ENCODE measurements around the gene RASA2.
A peak's percentile ranks its signal among the peaks of the same experiment; 100 is the strongest.
"Not testable (repeated sequence)": the region's sequence is repeated elsewhere in the genome, so short reads cannot be mapped to it uniquely, and the experiment has no call there.

Gene RASA2

DNA sequence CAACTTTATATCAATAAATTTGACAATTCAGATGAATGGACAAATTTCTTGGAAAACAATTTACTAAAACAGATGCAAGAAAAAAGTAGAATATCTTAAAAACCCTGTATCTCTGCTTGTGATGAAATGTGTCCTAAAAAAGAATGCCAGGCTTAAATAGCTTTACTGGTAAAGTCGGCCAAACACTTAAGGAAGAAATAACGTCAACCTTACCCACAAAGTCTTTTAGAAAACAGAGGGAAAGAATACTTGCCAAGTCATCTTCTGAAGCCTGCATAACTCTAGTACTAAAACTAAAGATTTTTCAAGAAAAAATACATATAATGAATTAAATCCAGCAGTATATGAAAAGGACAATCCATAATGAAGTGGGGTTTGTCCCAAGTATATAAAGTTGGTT, 111.1 kb downstream of the RASA2 start:
- DNase-seq: no peak

GRCh38 chr3:141600331-141600730, 113.5 kb downstream of the RASA2 start:
- DNase-seq: no peak

- DNase-seq: no peak
These were observed 115.9 kb downstream of the RASA2 start for GRCh38 chr3:141602706-141603105.

DNA sequence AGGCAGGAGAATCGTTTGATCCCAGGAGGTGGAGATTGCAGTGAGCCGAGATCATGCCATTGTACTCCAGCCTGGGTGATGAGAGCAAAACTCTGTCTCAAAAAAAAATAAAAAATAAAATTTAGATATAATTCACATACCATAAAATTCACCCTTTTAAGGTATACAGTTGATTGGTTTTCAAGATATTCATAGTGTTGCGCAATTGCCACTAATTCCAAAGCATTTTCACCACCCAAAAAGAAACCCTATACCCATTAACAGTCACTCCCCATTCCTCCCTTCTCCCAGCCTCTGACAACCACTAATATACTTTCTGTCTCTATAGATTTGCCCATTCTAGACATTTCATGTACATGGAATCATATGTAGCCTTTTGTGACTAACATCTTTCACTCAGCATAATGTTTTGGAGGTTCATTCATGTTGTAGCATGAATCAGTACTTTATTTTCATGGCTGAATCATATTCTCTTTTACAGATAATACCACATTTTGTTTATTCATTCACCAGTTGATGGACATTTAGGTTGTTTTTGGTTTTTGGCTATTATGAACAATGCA, 116.7 kb downstream of the RASA2 start:
- DNase-seq: no peak

DNA sequence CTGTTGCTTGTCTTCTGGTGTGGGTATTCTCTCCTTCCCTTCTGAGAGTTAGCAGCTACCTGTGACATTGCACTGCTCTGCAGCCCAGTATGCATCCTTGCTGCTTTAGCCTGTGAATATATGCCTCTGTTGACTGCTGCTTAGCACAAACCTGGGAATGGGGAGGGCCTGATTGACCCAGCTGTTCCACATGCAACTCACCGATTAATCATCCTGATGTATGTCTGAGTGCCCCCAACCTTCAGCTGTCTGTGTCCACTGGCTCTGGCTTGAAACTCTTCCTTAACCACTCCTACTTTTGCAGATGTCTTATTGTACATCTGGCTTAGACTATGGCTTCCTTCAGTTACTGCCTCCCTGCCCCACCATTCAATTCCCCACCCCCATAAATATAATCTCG, 119.1 kb downstream of the RASA2 start:
- DNase-seq: no peak

DNA sequence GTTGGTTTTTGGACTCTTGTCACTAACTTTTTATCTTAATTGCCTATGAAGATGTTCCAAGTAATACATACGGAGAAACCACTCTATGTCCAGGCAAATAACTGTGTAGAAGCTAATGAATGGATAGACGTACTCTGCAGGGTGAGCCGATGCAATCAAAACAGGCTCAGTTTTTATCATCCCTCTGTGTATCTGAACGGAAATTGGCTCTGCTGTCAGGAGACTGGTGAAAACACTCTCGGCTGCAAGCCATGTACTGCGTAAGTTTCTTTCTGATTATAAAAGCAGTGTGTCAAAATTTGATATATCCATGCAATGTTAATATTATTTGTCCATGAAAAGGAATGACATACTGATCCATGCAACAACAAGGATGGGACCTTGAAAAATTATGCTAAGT, 121.6 kb downstream of the RASA2 start:
- no peak for DNase-seq

DNA sequence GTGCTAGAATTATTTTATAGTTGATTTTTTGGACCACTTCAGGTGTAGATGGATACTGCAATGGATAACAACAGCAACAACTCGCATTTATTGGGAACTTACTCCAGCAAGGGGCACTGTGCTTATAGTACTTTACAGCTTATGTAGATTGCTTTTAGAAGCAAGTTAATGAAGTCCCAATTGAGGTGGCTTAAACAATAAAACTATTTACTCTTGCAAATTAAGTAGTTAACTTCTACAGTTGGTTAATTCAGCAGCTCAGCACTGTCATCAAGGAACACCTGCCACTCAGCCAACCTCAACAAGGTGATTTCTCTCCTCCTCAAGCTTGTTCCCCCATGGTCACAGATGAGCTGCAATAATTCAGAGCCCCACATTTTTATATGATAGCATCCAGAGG, 124.1 kb downstream of the RASA2 start:
- no peak for DNase-seq

GRCh38 chr3:141618103-141618910, 131.5 kb downstream of the RASA2 start:
- no peak for DNase-seq

DNA sequence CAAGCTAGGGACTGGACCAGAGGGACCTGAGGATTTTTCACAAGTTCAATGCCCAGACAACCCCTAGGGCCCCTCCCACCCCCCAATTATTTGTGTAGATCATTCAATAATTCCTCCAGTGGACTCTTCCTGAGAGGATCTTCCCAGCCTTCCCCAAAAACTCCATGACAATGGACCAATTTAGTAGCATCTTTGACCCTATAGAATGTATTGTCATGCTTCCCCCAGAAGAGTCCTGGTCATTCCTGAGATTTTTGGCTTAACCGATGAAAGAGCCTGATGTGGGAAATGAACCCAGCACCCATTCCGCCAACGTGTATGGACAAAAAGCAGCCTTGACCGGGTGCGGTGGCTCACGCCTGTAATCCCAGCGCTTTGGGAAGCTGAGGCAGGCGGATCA, 132.1 kb downstream of the RASA2 start:
- no peak for DNase-seq

GRCh38 chr3:141619450-141619849, 132.6 kb downstream of the RASA2 start:
- DNase-seq: no peak

GRCh38 chr3:141623691-141624090, 136.9 kb downstream of the RASA2 start:
- DNase-seq: no peak

- no peak for DNase-seq
These were observed 138.7 kb downstream of the RASA2 start for GRCh38 chr3:141625506-141625905.

DNA sequence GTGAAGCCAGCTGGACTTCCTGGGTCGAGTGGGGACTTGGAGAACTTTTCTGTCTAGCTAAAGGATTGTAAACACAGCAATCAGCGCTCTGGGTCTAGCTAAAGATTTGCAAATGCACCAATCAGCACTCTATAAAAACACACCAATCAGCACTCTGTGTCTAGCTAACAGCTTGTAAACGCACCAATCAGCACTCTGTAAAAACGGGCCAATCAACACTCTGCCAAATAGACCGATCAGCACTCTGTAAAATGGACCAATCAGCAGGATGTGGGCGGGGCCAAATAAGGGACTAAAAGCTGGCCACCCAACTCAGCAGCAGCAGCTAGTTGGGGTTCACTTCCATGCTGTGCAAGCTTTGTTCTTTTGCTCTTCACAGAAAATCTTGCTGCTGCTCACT, 141.5 kb downstream of the RASA2 start:
- DNase-seq: not testable (repeated sequence)

DNA sequence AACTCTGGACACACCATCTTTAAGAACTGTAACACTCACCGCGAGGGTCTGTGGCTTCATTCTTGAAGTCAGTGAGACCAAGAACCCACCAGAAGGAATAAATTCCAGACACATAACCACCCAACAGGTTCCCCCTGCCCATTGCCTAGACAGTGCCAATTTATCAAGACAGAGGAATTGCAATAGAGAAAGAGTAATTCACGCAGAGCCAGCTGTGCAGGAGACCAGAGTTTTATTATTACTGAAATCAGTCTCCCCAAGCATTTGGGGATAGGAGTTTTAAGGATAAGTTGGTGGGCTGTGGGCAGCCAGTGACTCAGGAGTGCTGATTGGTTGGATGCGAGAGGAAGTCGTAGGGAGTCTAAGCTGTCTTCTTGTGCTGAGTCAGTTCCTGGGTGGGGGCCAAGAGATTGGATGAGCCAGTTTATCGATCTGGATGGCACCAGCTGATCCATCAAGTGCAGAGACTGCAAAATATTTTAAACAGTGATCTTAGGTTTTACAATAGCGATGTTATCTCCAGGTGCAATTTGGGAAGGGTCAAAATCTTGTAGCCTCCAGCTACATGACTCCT, 142.1 kb downstream of the RASA2 start:
- DNase-seq: not testable (repeated sequence)

DNA sequence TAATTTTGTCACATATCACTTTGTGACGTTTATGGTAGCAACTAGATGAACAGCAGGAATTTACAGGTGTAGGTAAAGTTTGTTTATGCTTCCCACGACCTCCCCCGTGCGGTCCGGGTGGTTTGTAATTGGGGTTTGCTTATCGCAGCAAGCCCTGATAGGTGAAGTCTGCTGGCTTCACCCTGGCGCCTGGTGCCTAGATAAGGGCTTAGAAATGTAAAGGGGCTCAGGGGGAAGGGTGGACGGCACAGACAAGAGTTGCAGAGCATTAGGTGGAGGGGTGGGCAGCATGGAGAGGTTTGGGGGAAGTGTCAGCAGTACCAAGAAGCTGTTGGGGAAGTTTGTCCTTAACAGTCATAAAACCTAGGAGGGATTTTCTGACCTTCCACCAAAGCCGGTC, 143.1 kb downstream of the RASA2 start:
- DNase-seq: no peak

DNA sequence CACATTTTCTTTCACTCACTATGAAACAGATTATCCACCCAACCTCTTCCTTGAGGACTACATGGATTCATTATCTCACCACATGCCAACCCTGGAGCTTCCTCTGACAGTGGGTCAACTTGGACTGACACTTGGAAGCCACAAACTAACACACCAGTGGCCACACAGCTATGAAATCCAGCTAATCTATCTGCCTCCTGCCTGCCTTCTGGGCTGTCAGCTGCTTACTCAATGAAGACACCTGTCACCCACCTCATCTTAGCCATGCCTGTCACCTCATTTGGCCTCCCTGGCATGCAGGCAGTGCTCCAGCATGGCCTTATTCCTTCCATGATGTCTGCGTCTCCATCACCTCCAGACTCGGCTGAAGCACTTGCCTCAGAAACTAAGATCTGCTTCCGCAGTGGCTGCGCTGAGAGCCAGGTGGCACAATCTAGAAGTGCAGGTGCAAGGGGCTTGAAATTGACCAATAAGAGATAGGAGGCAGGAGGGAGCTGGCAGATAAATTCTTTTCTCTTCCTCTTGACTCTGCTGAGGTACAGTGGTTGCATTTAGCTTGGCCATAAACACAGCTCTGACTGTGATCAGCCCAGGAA, 146.1 kb downstream of the RASA2 start:
- DNase-seq: no peak

DNA sequence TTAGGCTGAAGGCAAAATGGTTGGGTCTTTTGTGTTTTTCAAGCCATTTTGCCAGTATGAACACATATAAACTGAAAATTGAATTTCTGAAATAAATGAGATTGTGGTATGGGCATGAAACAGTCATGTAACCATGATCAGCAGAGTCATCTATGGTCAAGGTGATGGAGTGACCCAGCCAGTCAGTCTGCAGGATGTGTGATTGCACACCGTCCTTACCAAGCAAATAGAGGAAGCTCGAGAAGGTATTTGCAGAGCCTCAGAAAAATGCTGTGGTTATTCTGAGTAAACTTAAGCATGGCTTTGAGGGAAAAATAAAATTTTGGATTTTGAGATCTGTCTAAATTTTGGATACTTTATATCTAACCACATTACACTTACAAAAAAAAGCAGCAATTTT, 155.4 kb downstream of the RASA2 start:
- no peak for DNase-seq

- no peak for DNase-seq
These were observed 156.6 kb downstream of the RASA2 start for GRCh38 chr3:141643391-141643790.

DNA sequence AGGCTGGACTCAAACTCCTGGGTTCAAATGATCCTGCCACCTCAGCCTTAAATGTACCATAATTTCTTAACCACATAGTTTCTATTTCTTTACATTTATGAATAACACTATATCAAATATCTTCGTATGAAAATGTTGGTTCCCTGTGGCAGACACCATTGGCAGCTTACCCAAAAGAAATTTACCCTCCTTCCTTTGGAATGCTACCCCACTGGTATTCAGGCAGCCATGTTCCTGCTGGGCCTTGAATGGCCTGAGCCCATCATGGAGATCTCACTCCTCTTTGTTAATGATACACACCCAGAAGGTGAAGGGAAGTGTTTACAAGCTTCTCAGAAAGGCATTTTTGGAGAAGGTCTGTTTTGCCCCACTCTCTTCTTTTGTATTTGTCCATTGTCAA, 157.0 kb downstream of the RASA2 start:
- no peak for DNase-seq

- peak; percentile 27 to 59 (median 40) for DNase-seq
These were observed 158.1 kb downstream of the RASA2 start for GRCh38 chr3:141644931-141645330.

DNA sequence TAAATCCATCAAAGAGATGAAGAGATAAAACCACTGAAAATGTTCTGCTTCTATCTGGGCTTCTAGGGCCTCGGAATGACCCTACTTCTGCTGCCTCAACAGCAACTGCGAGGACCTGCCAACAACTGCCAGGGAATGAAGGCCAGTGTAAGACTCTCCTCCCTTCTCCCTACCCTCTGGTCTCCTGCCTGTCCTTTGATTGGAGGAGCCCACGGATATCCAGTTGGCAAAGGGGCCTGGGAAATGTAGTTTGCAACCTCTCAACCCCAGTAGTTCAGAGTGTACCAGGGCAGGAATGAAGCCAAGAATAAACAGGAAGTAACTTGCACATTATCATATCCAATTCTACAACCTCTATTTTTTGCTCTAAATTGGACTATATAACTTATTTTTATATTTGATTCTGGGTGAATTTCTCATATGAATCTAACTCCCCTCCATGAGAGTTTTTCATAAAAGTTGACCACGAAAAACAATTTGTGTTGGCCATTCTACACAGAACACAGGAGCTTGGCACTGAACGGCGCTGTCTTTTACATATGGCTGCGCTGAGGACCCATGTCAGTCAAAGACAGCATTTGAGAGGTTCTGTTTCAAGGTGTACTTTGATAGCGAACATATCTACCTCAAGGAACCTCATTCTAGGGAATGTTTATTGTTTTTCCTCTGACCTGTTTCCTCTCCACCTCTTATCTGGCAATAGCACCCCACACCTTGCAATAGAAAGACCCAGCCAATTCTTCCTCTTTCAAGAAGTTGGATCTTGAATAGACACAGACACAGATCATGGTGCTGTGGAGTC, 160.1 kb downstream of the RASA2 start:
- DNase-seq: no peak

GRCh38 chr3:141647562-141647915, 160.7 kb downstream of the RASA2 start:
- no peak for DNase-seq
